Tibial nerve (tissue), 4 donors: ENCODE data around the gene DDX23.

ENCODE experiments used
- EP300 ChIP-seq, 2 donors: sonication (generic); formaldehyde crosslinking; IDR thresholded peaks; one replicate each; pipeline ENCODE4 v1.6.1; 2017; ENCODE audit warnings: antibody characterized with exemption in 2 of 2, mild to moderate bottlenecking in 1 of 2
- POLR2A ChIP-seq, 2 donors: fragments of 450-650 bp; IDR thresholded peaks; one replicate each; pipeline ENCODE4 v1.6.1; 2017; ENCODE audit warnings: antibody characterized with exemption in 2 of 2, mild to moderate bottlenecking in 2 of 2, moderate library complexity in 2 of 2
- TF ChIP-seq, protein P1 (sequence below), 5 experiments: fragments of 200-600 bp in 3 of 5; fragments of 450-650 bp in 2 of 5; sonication (generic) in 3 of 5; IDR thresholded peaks; one replicate each; pipeline ENCODE4 v1.5.1; 2016 to 2019; ENCODE audit warnings: antibody characterized with exemption in 5 of 5, mild to moderate bottlenecking in 3 of 5, moderate library complexity in 2 of 5

DNA sequence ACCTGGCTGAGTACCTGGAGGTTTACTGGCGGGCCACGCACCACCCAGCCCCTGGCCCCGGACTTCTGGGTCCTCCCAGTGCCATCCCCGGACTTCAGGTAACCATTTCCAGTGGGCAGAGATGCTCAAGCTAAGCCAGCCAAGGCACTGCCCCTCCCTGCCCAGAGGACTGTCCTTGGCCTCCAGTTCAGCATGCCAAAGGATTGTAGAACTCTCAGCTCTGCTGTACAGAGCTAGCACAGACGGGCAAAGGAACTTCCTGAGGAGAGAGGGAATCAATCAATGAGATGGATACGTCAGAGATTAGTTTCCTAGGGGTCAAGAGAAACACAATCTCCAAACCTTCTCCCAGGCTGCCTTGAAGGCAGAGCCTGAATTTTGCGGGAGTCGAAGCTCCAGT lies 24.9 kb downstream of the DDX23 start:
- TF ChIP-seq, protein P1, sequence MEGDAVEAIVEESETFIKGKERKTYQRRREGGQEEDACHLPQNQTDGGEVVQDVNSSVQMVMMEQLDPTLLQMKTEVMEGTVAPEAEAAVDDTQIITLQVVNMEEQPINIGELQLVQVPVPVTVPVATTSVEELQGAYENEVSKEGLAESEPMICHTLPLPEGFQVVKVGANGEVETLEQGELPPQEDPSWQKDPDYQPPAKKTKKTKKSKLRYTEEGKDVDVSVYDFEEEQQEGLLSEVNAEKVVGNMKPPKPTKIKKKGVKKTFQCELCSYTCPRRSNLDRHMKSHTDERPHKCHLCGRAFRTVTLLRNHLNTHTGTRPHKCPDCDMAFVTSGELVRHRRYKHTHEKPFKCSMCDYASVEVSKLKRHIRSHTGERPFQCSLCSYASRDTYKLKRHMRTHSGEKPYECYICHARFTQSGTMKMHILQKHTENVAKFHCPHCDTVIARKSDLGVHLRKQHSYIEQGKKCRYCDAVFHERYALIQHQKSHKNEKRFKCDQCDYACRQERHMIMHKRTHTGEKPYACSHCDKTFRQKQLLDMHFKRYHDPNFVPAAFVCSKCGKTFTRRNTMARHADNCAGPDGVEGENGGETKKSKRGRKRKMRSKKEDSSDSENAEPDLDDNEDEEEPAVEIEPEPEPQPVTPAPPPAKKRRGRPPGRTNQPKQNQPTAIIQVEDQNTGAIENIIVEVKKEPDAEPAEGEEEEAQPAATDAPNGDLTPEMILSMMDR (IDR thresholded peaks at IDR 0.05), result no peak
- TF ChIP-seq EP300 (IDR thresholded peaks at IDR 0.05) (no peak), POLR2A (IDR thresholded peaks at IDR 0.05) (no peak)
